ENCODE results near the gene AMDHD2.
"Not testable (repeated sequence)": the region's sequence is repeated elsewhere in the genome, so short reads cannot be mapped to it uniquely, and the experiment has no call there.

AMDHD2 gene

GRCh38 chr16:2518823-2519710 is 1.1 kb upstream of the AMDHD2 start:
- DNase-seq, result no peak

GRCh38 chr16:2519711-2520080 is 475 bp upstream of the AMDHD2 start:
- no peak for DNase-seq

- no peak for DNase-seq
Observed at GRCh38 chr16:2520784-2521531, 787 bp downstream of the AMDHD2 start.

- no peak for DNase-seq
Observed at GRCh38 chr16:2523801-2524231, 3.6 kb downstream of the AMDHD2 start.

- no peak for DNase-seq
Observed at GRCh38 chr16:2524339-2524938, 4.3 kb downstream of the AMDHD2 start.

- no peak for DNase-seq
Observed at GRCh38 chr16:2526135-2526534, 6.0 kb downstream of the AMDHD2 start.

- no peak for DNase-seq
Observed at GRCh38 chr16:2527071-2527783, 7.1 kb downstream of the AMDHD2 start.

- DNase-seq, result no peak
Observed at GRCh38 chr16:2527784-2528100, 7.6 kb downstream of the AMDHD2 start.

GRCh38 chr16:2528161-2529060 is 8.2 kb downstream of the AMDHD2 start:
- no peak for DNase-seq

GRCh38 chr16:2529061-2529931 is 9.1 kb downstream of the AMDHD2 start:
- DNase-seq, result no peak

GRCh38 chr16:2529961-2530628 is 9.9 kb downstream of the AMDHD2 start:
- no peak for DNase-seq

GRCh38 chr16:2530629-2531318 is 10.6 kb downstream of the AMDHD2 start:
- no peak for DNase-seq

- no peak for DNase-seq
Observed at GRCh38 chr16:2531371-2531695, 11.2 kb downstream of the AMDHD2 start, which contains the start of gene CEMP1. CEMP1 (minus strand) TSS chr16:2531408; CDS start chr16:2531073, 335 bp downstream.

GRCh38 chr16:2531696-2532493 is 11.7 kb downstream of the AMDHD2 start:
- peak; percentile 89 for DNase-seq

GRCh38 chr16:2532494-2533141 is 12.4 kb downstream of the AMDHD2 start:
- DNase-seq, result peak; percentile 65

GRCh38 chr16:2533142-2533755 is 13.1 kb downstream of the AMDHD2 start:
- DNase-seq, result not testable (repeated sequence)

GRCh38 chr16:2533912-2534311 is 13.7 kb downstream of the AMDHD2 start:
- no peak for DNase-seq

GRCh38 chr16:2534335-2534734 is 14.2 kb downstream of the AMDHD2 start:
- not testable (repeated sequence) for DNase-seq
